Ishikawa (cell line): Measurements from ENCODE around the gene NOP14.

Source experiments
- CEBPB ChIP-seq: IDR thresholded peaks from 2 replicates; pipeline ENCODE4 v1.6.1; 2012
- CREB1 ChIP-seq: IDR thresholded peaks from 2 replicates; pipeline ENCODE4 v1.6.1; 2012; ENCODE audit warnings: low read depth
- EGR1 ChIP-seq: IDR thresholded peaks from 2 replicates; pipeline ENCODE4 v1.6.1; 2012
- EP300 ChIP-seq: IDR thresholded peaks from 2 replicates; pipeline ENCODE4 v1.6.1; 2012; ENCODE audit warnings: borderline replicate concordance
- FOXM1 ChIP-seq: IDR thresholded peaks from 2 replicates; pipeline ENCODE4 v1.6.1; 2012; ENCODE audit warnings: low read depth, borderline replicate concordance
- MAX ChIP-seq: IDR thresholded peaks from 2 replicates; pipeline ENCODE4 v1.6.1; 2012
- RAD21 ChIP-seq: IDR thresholded peaks from 2 replicates; pipeline ENCODE4 v1.6.1; 2012; ENCODE audit warnings: low read depth
- TAF1 ChIP-seq: IDR thresholded peaks from 2 replicates; pipeline ENCODE4 v1.6.1; 2012; ENCODE audit warnings: low read depth, mild to moderate bottlenecking
- TCF12 ChIP-seq: IDR thresholded peaks from 2 replicates; pipeline ENCODE4 v1.6.1; 2012; ENCODE audit warnings: low read depth
- TEAD4 ChIP-seq: IDR thresholded peaks from 2 replicates; pipeline ENCODE4 v1.6.1; 2012
- USF1 ChIP-seq: IDR thresholded peaks from 2 replicates; pipeline ENCODE4 v1.6.1; 2012
- YY1 ChIP-seq: IDR thresholded peaks from 2 replicates; pipeline ENCODE4 v1.6.1; 2012; ENCODE audit warnings: low read depth
- ZBTB7A ChIP-seq: IDR thresholded peaks from 2 replicates; pipeline ENCODE4 v1.6.1; 2012; ENCODE audit warnings: low read depth

- no peak for TF ChIP-seq CEBPB
- TF ChIP-seq TCF12 = no peak
- no peak for TF ChIP-seq CREB1
- no peak for TF ChIP-seq TAF1
- TF ChIP-seq RAD21 = no peak
- no peak for TF ChIP-seq YY1
- no peak for TF ChIP-seq EP300
- no peak for TF ChIP-seq EGR1
- TF ChIP-seq MAX = no peak
- TF ChIP-seq FOXM1 = no peak
- no peak for TF ChIP-seq ZBTB7A
- TF ChIP-seq USF1 = no peak
- TF ChIP-seq TEAD4 = no peak
Observed at GRCh38 chr4:2909583-2909982, 53.6 kb downstream of the NOP14 start.
